ENCODE results near the gene HOXC4. TPM values are rescaled to one million over a fixed set of nuclear protein-coding genes. Genes with fewer than 3 reads are reported as not detected.
A peak's percentile ranks its signal among the peaks of the same experiment; 100 is the strongest.

The HOXC4 gene
- total and polyA plus RNA-seq, 2 of the 4 experiments (the other 2 are of a cell fraction): under 0.01 to 0.26 TPM

DNA sequence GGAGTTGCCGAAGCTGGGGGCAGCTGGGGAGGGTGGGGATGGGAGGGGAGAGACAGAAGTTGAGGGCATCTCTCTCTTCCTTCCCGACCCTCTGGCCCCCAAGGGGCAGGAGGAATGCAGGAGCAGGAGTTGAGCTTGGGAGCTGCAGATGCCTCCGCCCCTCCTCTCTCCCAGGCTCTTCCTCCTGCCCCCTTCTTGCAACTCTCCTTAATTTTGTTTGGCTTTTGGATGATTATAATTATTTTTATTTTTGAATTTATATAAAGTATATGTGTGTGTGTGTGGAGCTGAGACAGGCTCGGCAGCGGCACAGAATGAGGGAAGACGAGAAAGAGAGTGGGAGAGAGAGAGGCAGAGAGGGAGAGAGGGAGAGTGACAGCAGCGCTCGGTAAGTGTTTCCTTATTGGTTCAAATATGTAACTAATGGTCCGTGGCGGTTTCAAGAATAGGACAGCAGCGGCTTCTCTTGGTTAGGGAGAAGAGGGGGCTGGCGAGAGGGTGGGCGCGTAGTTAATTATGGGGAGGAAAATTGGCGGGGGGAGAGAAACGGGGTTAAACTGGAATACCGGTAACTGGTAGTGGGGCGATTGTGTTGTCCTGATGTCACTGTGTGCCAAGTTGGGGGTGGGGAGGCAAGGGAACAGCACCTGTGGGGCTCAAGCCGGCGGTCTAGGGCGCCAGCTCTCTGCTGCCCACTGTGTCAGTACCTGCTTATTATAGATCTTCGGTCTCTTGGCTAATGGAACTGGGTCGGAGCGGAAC, 36.4 kb upstream of the HOXC4 start:
- Histone ChIP-seq H3K18ac (ENCODE audit: low read depth, low read length) (no peak overlapping the region), H3K9me3 (ENCODE audit: control insufficient read depth, insufficient read depth, low read length) (peaks cover 4% of the 10 kb centered on the region), H4K5ac (ENCODE audit: low read depth, low read length) (no peak overlapping the region), H4K91ac (ENCODE audit: insufficient read depth, low read depth, low read length) (no peak overlapping the region), H2AFZ (replicated peaks; ENCODE audit: low read length, poor library complexity) (peak overlapping the region; percentile 81), H3K23ac (ENCODE audit: low read depth, low read length) (no peak overlapping the region), H3K9ac (ENCODE audit: low read depth, low read length) (no peak overlapping the region), H4K8ac (ENCODE audit: low read depth in 2 of 2, low read length in 2 of 2) (no peak overlapping the region), H3K4ac (ENCODE audit: low read depth, low read length) (no peak overlapping the region), H3K56ac (ENCODE audit: extremely low read depth, insufficient read depth, low read length) (no peak overlapping the region), H3K27ac (ENCODE audit: insufficient read depth, low read length) (no peak overlapping the region), H3K4me3 (ENCODE audit: insufficient read depth, low read depth, low read length) (peak overlapping the region; percentile 7; the same call in 1 of the 2 replicates), H3K36me3 (ENCODE audit: control insufficient read depth, insufficient read depth, low read length) (no peaks in the 10 kb centered on the region), H2AK9ac (replicated peaks; ENCODE audit: low read depth, low read length, poor library complexity) (no peak overlapping the region), H3K4me2 (ENCODE audit: low read depth, low read length) (peak overlapping the region; percentile 87), H2BK5ac (ENCODE audit: low read depth, low read length, poor library complexity, severe bottlenecking) (no peak overlapping the region), H3K9me1 (ENCODE audit: insufficient read depth, low read length) (no peaks in the 10 kb centered on the region), H3K79me1 (ENCODE audit: low read depth in 1 of 2, low read length in 2 of 2) (no peaks in the 10 kb centered on the region), H2AK5ac (ENCODE audit: low read depth, low read length) (no peak overlapping the region), H2BK20ac (ENCODE audit: low read depth, low read length) (no peak overlapping the region), H3K27me3 (ENCODE audit: control insufficient read depth, insufficient read depth, low read length) (peaks cover 89% of the 10 kb centered on the region), H2BK120ac (ENCODE audit: low read depth, low read length) (no peak overlapping the region), H3K14ac (replicated peaks; ENCODE audit: low read depth, low read length) (no peak overlapping the region), H2BK15ac (ENCODE audit: low read depth, low read length) (no peak overlapping the region), H3K4me1 (ENCODE audit: control insufficient read depth, insufficient read depth, low read length) (no peaks in the 10 kb centered on the region), H4K20me1 (ENCODE audit: insufficient read depth, low read length) (no peaks in the 10 kb centered on the region)
- in situ Hi-C loops (cut with MboI; ENCODE audit: low sequenced_read_pairs): no loop called here
- POLR2A ChIA-PET (ENCODE audit: unreplicated experiment): no interaction called here
- no peak for TF ChIP-seq CEBPB (IDR thresholded peaks at IDR 0.05; ENCODE audit: low read depth, low read length)
- TF ChIP-seq, protein P1, sequence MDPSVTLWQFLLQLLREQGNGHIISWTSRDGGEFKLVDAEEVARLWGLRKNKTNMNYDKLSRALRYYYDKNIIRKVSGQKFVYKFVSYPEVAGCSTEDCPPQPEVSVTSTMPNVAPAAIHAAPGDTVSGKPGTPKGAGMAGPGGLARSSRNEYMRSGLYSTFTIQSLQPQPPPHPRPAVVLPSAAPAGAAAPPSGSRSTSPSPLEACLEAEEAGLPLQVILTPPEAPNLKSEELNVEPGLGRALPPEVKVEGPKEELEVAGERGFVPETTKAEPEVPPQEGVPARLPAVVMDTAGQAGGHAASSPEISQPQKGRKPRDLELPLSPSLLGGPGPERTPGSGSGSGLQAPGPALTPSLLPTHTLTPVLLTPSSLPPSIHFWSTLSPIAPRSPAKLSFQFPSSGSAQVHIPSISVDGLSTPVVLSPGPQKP (IDR thresholded peaks at IDR 0.05; ENCODE audit: borderline replicate concordance, low read depth, low read length): no peak
- TF ChIP-seq CHD1 (IDR thresholded peaks at IDR 0.05; ENCODE audit: low read depth, low read length): no peak
- TF ChIP-seq, protein P2, sequence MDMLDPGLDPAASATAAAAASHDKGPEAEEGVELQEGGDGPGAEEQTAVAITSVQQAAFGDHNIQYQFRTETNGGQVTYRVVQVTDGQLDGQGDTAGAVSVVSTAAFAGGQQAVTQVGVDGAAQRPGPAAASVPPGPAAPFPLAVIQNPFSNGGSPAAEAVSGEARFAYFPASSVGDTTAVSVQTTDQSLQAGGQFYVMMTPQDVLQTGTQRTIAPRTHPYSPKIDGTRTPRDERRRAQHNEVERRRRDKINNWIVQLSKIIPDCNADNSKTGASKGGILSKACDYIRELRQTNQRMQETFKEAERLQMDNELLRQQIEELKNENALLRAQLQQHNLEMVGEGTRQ (IDR thresholded peaks at IDR 0.05; ENCODE audit: low read depth, low read length): no peak
- BruUV-seq (replicated peaks): no TSS peak
- peak; percentile 50 for ATAC-seq (ENCODE audit: low read depth)
- no peak for DNase-seq
- dilution Hi-C loops (cut with HindIII; ENCODE audit: low sequenced_read_pairs, unreplicated experiment): no loop called here
- intact Hi-C loops (cut with micrococcal nuclease): no loop called here
- CTCF ChIA-PET: interaction anchor here (0.8 to 1.0 kb wide), 3 partner anchors 13 to 184 kb away, joined by 3 to 4 read pairs (median 3); no protein-coding TSS in a partner anchor
- 0% methylated on average over 7 of the region's 24 CpGs; no CpG with 5 or more reads in 1 of the 2 experiments for WGBS, 2 experiments (ENCODE audit: extremely low coverage in 2 of 2, insufficient read length in 1 of 2)
